Activated T-helper 2 cell treated with anti-CD3 and anti-CD28 coated beads, Interferon-gamma antibody, Interleukin-2, Interleukin-4, amounts not matched to agents 10 μg/mL and 5 μg/mL and 100 μg/mL, durations not matched to agents 14 hours and 24 hours and 36 hours (primary cell): ENCODE data around the gene NUDT3. TPM values are rescaled to one million over a fixed set of nuclear protein-coding genes. Genes with fewer than 3 reads are reported as not detected.
"Not testable (repeated sequence)": the region's sequence is repeated elsewhere in the genome, so short reads cannot be mapped to it uniquely, and the experiment has no call there.

Source experiments
- DNase-seq: peaks from one replicate; pipeline ENCODE4 v3.0.0; 2021; ENCODE audit warnings: low spot score
- H3K27ac Mint-ChIP-seq: one replicate; pipeline ENCODE4 v1.8.0; 2021; ENCODE audit warnings: mixed read lengths
- H3K27me3 Mint-ChIP-seq: one replicate; pipeline ENCODE4 v1.8.0; 2021; ENCODE audit warnings: low read depth, mixed read lengths
- H3K36me3 Mint-ChIP-seq: one replicate; pipeline ENCODE4 v1.8.0; 2021; ENCODE audit warnings: low read depth, mixed read lengths
- H3K4me1 Mint-ChIP-seq: one replicate; pipeline ENCODE4 v1.8.0; 2021; ENCODE audit warnings: low read depth, mixed read lengths
- H3K4me3 Mint-ChIP-seq: one replicate; pipeline ENCODE4 v1.8.0; 2021; ENCODE audit warnings: low read depth, mild to moderate bottlenecking, moderate library complexity, mixed read lengths
- H3K9me3 Mint-ChIP-seq: one replicate; pipeline ENCODE4 v1.8.0; 2021; ENCODE audit warnings: mixed read lengths
- intact Hi-C: fragments of 100-400 bp; cut with micrococcal nuclease; formaldehyde crosslinking; loops from one replicate; pipeline ENCODE4 v1.15.1; 2023
- total RNA-seq: library from RNA; stranded (reverse); gene quantifications from 2 replicates; pipeline ENCODE4 v1.2.3, GENCODE V29; 2022

Gene NUDT3
- total RNA-seq, 1 donor from 2014 or later, result 21.3 TPM

DNA sequence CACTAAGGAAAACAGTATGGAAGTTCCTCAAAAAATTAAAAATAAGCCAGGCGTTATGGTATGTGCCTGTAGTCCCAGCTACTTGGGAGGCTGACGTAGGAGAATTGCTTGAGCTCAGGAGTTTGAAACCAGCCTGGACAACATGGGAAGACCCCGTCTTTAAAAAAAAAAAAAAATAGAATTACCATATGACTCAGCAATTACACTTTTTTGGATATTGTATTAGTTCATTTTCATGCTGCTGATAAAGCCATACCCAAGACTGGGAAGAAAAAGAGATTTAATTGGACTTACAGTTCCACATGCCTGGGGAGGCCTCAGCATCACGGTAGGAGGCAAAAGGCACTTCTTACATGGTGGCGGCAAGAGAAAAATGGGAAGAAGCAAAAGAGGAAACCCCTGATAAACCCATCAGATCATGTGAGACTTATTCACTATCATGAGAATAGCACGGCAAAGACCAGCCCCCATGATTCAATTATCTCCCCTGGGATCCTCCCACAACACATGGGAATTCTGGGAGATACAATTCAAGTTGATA, 132.9 kb downstream of the NUDT3 start:
- H3K27ac Mint-ChIP-seq, result no peak overlapping the region

DNA sequence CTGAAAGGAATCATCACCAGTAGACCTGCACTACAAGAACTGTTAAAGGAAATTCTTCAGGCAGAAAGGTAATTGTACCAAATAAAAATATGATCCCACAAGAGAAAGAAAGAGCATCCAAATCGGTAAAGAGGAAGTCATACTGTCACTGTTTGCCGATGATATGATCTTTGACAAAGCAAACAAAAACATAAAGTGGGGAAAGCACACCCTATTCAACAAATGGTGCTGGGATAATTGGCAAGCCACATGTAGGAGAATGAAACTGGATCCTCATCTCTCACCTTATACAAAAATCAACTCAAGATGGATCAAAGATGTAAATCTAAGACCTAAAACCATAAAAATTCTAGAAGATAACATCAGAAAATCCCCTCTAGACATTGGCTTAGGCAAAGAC, 140.1 kb downstream of the NUDT3 start:
- H3K4me3 Mint-ChIP-seq, DNase-seq, H3K27me3 Mint-ChIP-seq, H3K9me3 Mint-ChIP-seq, intact Hi-C loops, H3K36me3 Mint-ChIP-seq, H3K27ac Mint-ChIP-seq: not testable (repeated sequence)
- H3K4me1 Mint-ChIP-seq, result peaks cover 16% of the 10 kb centered on the region

More for the DNA sequence above, 132.9 kb downstream of the NUDT3 start:
- Mint-ChIP-seq H3K4me3 (no peak overlapping the region), H3K36me3 (no peaks in the 10 kb centered on the region), H3K27me3 (no peaks in the 10 kb centered on the region), H3K9me3 (peaks cover 8% of the 10 kb centered on the region), H3K4me1 (no peaks in the 10 kb centered on the region)
- intact Hi-C loops, result no loop called here
- no peak for DNase-seq

- DNase-seq, result no peak
- Mint-ChIP-seq H3K4me3 (peak overlapping the region; percentile 82), H3K9me3 (no peaks in the 10 kb centered on the region), H3K27ac (peak overlapping the region; percentile 48), H3K36me3 (peaks cover 22% of the 10 kb centered on the region), H3K4me1 (peaks cover 25% of the 10 kb centered on the region), H3K27me3 (peaks cover 5% of the 10 kb centered on the region)
- intact Hi-C loops, result loop anchor here (1.0 to 10.0 kb wide), 7 partner anchors 13 to 505 kb away; partner anchors contain the start of genes HMGA1, NUDT3 and SNRPC
Measured at GRCh38 chr6:34249469-34250261, 142.8 kb downstream of the NUDT3 start.

DNA sequence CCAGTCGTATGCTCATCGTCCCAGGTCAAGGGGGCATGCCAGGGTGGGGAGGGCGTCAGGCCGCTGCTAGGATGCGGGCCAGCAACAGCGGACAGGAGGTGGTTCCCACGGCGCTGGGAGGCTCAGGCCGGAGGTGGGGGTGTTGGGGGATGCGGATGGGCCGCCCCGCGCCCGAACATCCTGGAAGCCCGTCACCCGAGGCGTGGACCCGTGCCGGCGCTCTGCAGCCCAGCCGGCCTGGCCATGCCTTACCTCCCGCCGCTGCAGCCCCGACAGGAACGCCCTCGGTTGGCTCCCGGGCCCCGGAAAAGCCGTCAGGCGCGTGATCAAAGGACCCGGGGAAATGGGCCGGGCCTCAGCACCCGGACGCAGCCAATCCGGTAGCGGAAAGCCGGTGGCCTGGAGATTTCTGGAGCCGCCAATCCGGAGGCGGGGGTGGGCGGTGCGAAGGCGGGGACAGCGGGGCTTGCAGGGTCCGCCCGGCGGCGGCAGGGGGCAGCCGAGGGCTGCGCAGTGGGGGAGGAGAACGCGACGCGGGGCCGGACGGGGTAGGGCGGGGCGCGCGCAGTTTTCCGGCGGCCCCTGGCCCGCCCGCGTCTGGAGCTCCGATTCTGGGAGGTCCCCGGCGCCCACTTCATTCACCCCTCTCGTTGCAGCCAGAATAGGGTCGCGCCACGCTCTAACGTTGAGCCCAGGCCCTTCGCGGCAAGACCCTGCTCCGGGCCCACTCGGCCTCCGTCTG, 143.6 kb downstream of the NUDT3 start, which contains the start of gene SMIM29:
Gene SMIM29 (minus strand): TSS at position 280 of the 742 bp plus-strand sequence. CDS start 1,215 bp downstream, outside the sequence.
- intact Hi-C loops, result loop anchor here (1.0 to 10.0 kb wide), 7 partner anchors 13 to 506 kb away; partner anchors contain the start of genes HMGA1, NUDT3 and SNRPC
- Mint-ChIP-seq H3K36me3 (peaks cover 27% of the 10 kb centered on the region), H3K27ac (peak within 1 kb of the TSS; percentile 77), H3K27me3 (peaks cover 5% of the 10 kb centered on the region), H3K4me3 (peak within 1 kb of the TSS; percentile 82), H3K4me1 (peaks cover 30% of the 10 kb centered on the region), H3K9me3 (no peaks in the 10 kb centered on the region)
- peak; percentile 97 for DNase-seq

DNA sequence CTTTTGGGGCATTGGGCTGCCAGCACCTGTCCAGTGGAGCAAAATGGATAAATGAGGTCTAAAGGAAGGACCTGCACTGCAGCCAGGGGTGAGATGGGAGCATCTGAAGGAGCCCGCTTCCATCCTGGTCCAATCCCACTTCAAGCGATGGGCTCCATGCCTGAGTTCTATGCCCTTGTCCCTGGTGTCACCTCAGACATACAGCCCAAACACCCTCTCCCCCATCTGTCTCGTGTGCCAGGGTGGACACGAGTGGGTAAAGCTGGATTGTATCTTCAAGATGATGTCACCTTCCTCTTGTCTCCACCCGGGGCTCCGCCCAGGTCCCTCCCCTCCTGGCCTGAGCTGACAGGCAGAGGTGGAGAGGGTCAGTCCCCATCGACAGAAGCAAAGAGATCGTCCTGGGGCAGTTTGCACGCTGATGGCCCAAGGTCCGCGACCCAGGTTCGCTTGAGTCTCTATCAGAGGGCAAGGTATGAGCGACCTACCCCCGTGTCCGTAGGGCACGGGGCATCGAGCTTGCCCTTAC, 144.2 kb downstream of the NUDT3 start:
- peaks cover 35% of the 10 kb centered on the region for H3K4me1 Mint-ChIP-seq

GRCh38 chr6:34247481-34248197, 144.8 kb downstream of the NUDT3 start:
- Mint-ChIP-seq H3K4me1 (peaks cover 39% of the 10 kb centered on the region), H3K36me3 (peaks cover 40% of the 10 kb centered on the region), H3K27ac (peak overlapping the region; percentile 77), H3K27me3 (no peaks in the 10 kb centered on the region), H3K4me3 (peak overlapping the region; percentile 82), H3K9me3 (no peaks in the 10 kb centered on the region)
- no peak for DNase-seq
- intact Hi-C loops, result loop anchor here (2.0 to 10.0 kb wide), 6 partner anchors 23 to 507 kb away; partner anchors contain the start of gene SNRPC

More for the DNA sequence above, 144.2 kb downstream of the NUDT3 start:
- H3K36me3 Mint-ChIP-seq, result peaks cover 33% of the 10 kb centered on the region
- H3K27ac Mint-ChIP-seq, result peak overlapping the region; percentile 77
- H3K27me3 Mint-ChIP-seq, result peaks cover 3% of the 10 kb centered on the region
- intact Hi-C loops, result loop anchor here (2.0 to 10.0 kb wide), 5 partner anchors 23 to 507 kb away; partner anchors contain the start of gene SNRPC
- no peaks in the 10 kb centered on the region for H3K9me3 Mint-ChIP-seq
- DNase-seq, result peak; percentile 46
- H3K4me3 Mint-ChIP-seq, result peak overlapping the region; percentile 82

- no peak for DNase-seq
- peaks cover 48% of the 10 kb centered on the region for H3K36me3 Mint-ChIP-seq
- H3K4me1 Mint-ChIP-seq, result peaks cover 44% of the 10 kb centered on the region
- intact Hi-C loops, result loop anchor here (2.0 to 10.0 kb wide), 5 partner anchors 50 to 508 kb away; partner anchors contain the start of gene SNRPC
- H3K27ac Mint-ChIP-seq, result peak overlapping the region; percentile 67
- no peaks in the 10 kb centered on the region for H3K9me3 Mint-ChIP-seq
- H3K4me3 Mint-ChIP-seq, result peak overlapping the region; percentile 35
- H3K27me3 Mint-ChIP-seq, result no peaks in the 10 kb centered on the region
Measured at GRCh38 chr6:34246563-34247391, 145.7 kb downstream of the NUDT3 start.

DNA sequence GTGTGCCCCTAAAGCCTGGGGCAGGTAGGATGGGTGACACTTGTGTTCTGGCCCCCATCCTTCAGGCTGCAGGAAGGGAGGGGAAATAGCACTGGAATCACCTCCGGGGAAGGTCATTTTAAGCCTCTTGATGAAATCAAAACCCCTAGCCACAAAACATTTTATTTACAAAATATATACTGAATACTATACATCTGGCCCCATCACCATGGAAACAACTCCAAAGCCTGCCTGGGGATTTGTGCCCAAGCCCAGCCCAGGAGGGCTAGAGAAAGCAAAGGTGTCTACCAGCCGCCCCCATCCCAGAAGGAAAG, 146.3 kb downstream of the NUDT3 start:
- no peaks in the 10 kb centered on the region for H3K27me3 Mint-ChIP-seq
- DNase-seq, result no peak
- H3K27ac Mint-ChIP-seq, result peak overlapping the region; percentile 67
- intact Hi-C loops, result loop anchor here (2.0 to 10.0 kb wide), 5 partner anchors 49 to 509 kb away; partner anchors contain the start of gene SNRPC
- no peaks in the 10 kb centered on the region for H3K9me3 Mint-ChIP-seq
- peaks cover 46% of the 10 kb centered on the region for H3K4me1 Mint-ChIP-seq
- peaks cover 54% of the 10 kb centered on the region for H3K36me3 Mint-ChIP-seq
- no peak overlapping the region for H3K4me3 Mint-ChIP-seq

- Mint-ChIP-seq H3K4me1 (peaks cover 49% of the 10 kb centered on the region), H3K27ac (peak overlapping the region; percentile 59), H3K36me3 (peaks cover 59% of the 10 kb centered on the region)
- not testable (repeated sequence) for H3K4me3 Mint-ChIP-seq, H3K27me3 Mint-ChIP-seq, H3K9me3 Mint-ChIP-seq, DNase-seq
- intact Hi-C loops, result loop anchor here (2.0 to 10.0 kb wide), 5 partner anchors 49 to 509 kb away; partner anchors contain the start of gene SNRPC
Measured at GRCh38 chr6:34245761-34246140, 146.7 kb downstream of the NUDT3 start.

GRCh38 chr6:34245032-34245760, 147.3 kb downstream of the NUDT3 start:
- intact Hi-C loops, result loop anchor here (5.0 to 10.0 kb wide), 4 partner anchors 172 to 510 kb away; partner anchors contain the start of gene SNRPC
- H3K4me3 Mint-ChIP-seq, H3K27me3 Mint-ChIP-seq: not testable (repeated sequence)

More at GRCh38 chr6:34245032-34245760, 147.3 kb downstream of the NUDT3 start:
- not testable (repeated sequence) for DNase-seq, H3K9me3 Mint-ChIP-seq
- Mint-ChIP-seq H3K4me1 (peaks cover 50% of the 10 kb centered on the region), H3K36me3 (peaks cover 64% of the 10 kb centered on the region), H3K27ac (peak overlapping the region; percentile 59)
